Peyer's patch (tissue), 4 donors: ENCODE measurements around the gene EXD2.

Experiments
- CTCF ChIP-seq, 6 experiments: fragments of 450-650 bp in 4 of 6; fragments of 200-600 bp in 2 of 6; sonication (generic) in 1 of 6; IDR thresholded peaks; one replicate each; pipeline ENCODE4 v1.5.1; 2017 to 2019; ENCODE audit warnings: antibody characterized with exemption in 6 of 6, mild to moderate bottlenecking in 3 of 6, moderate library complexity in 1 of 6
- POLR2A ChIP-seq, 2 donors: fragments of 450-650 bp; IDR thresholded peaks; one replicate each; pipeline ENCODE4 v1.5.1; 2017; ENCODE audit warnings: antibody characterized with exemption in 2 of 2, mild to moderate bottlenecking in 2 of 2, moderate library complexity in 2 of 2

- TF ChIP-seq CTCF (IDR thresholded peaks at IDR 0.05), result no peak
- TF ChIP-seq POLR2A (IDR thresholded peaks at IDR 0.05), result no peak
Observed at GRCh38 chr14:69141550-69141949, 49.7 kb upstream of the EXD2 start.
